ENCODE measurements around the gene CDH23.

The CDH23 gene

DNA sequence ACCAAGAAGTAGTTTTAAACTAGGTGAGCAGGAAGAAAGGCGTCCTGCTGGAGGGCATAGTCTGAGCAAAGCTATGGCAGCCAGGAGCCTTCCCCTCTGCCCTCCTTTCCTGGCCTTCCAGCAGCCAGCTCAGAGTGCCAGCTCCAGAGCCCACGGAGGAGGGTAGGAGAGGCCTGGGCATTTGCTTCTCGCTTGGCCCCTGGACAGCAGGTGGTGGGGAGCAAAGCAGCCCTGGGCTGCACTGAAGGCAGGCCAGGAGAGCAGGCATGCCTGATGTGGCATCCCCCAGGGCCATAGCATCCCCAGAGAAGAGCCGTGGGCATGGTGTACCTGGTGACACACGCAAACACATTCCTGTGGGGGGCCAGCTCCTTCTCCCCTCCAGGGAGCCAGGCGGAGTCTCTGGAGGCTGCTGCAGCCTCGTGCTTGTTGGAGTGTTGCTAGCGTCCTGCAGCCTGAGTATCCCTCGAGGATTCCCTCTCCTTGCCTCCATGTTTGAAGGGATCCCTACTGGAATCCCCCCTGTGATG lies 43.9 kb downstream of the CDH23 start:
- no peak for DNase-seq (ENCODE audit: low read depth in 2 of 2)

GRCh38 chr10:71442000-71442399 lies 45.3 kb downstream of the CDH23 start:
- no peak for DNase-seq (ENCODE audit: low read depth in 2 of 2)

DNA sequence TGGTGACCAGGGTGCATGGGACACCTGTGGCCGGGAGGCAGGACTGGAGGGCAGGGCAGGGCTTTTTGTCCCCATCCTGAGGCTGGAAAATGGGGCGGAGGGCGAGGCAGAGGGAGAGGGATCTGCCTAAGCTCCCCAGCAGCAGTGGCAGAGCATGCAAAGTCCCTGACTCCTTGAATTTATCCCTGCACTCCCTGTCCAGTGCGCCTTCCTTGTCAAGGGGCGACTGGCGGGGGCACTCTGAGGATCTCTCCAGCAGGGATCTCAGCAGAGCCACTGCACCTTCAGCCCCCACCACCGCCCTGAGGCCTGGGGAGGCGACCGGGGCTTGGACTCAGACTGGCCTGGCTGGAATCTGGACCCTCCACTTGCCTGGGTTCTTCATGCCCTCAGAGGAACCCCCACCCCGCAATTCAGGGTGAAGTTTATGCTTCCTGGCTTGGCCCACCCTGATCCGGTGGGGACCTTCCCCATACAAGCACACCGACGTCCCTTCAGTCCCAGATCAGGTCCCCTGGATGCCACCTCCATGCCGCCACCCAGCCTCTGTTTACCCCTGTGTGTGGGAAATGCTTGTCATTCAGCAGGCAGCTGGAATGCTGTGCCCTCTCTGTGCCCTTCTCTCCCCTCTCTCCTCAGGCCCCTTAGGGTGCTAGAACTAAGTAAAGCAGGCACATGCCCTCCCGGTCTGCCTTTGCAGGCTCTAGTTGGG lies 46.3 kb downstream of the CDH23 start:
- no peak for DNase-seq (ENCODE audit: low read depth in 2 of 2)

- no peak for DNase-seq (ENCODE audit: low read depth in 2 of 2)
These were observed 47.0 kb downstream of the CDH23 start for GRCh38 chr10:71443676-71444075.

DNA sequence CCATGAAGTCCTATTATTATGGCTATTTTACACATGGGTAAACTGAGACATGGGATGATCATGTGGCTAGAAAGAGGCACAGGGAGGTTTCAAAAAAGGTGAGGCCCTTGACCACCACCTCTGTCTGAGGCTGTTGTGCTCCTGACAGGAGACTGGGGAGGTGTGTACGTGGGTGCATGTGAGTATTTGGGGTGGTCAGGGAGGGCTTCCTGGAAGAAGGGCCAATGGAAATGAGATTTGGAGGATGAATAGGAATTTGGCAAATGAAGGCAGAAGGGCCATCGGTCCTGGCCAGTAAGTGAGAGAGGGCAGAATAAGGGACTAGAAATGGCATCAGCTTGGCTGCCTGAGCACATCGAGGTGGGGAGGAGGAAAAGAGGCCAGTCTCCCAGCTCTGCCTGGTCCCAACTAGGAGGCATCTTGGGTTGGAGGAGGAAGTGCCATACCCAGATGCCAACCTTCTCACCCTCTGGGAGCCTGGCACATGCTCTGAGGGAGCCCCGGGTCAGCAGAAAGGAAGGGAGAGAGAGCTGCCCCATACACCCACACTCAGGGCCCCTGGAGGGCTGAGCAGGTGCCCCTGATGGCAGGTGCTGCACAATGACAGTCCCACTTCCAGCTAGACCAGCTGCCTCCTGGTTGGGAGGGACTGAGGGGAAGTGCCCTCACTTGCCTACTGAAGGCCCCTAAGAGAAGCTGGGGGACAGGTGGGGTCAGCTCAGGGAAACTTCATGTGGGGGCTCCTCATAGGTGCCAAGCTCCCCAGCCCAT lies 47.7 kb downstream of the CDH23 start:
- no peak for DNase-seq (ENCODE audit: low read depth in 2 of 2)

DNA sequence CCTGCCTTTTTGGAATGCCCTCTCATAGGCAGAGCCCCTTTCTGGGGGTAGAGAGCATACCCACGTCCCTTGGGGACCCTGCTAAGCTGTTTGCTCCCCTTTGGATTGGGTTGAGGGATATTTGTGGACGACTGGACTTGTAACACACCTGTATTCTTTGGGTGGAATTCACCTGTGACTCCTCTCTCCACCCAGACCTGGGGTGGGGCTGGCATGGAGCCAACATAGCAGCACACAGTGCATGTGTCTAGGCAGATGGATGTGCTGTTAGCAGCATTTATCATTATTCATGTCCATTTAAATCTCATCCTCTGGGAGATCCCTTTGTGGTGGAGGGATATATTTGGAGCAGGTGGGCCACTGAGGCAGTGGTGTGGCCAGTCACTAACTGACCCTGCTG lies 51.0 kb downstream of the CDH23 start:
- DNase-seq (ENCODE audit: low read depth in 2 of 2) = no peak

- DNase-seq (ENCODE audit: low read depth in 2 of 2) = no peak
These were observed 51.4 kb downstream of the CDH23 start for GRCh38 chr10:71448146-71448545.

- no peak for DNase-seq (ENCODE audit: low read depth in 2 of 2)
These were observed 52.3 kb downstream of the CDH23 start for GRCh38 chr10:71449026-71449425.

GRCh38 chr10:71451754-71452153 lies 55.0 kb downstream of the CDH23 start:
- no peak for DNase-seq (ENCODE audit: low read depth in 2 of 2)

- DNase-seq (ENCODE audit: low read depth in 2 of 2) = no peak
These were observed 56.5 kb downstream of the CDH23 start for GRCh38 chr10:71453186-71453585.

- no peak for DNase-seq (ENCODE audit: low read depth in 2 of 2)
These were observed 57.6 kb downstream of the CDH23 start for GRCh38 chr10:71454347-71454746.

- DNase-seq (ENCODE audit: low read depth in 2 of 2) = no peak
These were observed 58.3 kb downstream of the CDH23 start for GRCh38 chr10:71455035-71455434.

GRCh38 chr10:71456631-71457030 lies 59.9 kb downstream of the CDH23 start:
- no peak for DNase-seq (ENCODE audit: low read depth in 2 of 2)

DNA sequence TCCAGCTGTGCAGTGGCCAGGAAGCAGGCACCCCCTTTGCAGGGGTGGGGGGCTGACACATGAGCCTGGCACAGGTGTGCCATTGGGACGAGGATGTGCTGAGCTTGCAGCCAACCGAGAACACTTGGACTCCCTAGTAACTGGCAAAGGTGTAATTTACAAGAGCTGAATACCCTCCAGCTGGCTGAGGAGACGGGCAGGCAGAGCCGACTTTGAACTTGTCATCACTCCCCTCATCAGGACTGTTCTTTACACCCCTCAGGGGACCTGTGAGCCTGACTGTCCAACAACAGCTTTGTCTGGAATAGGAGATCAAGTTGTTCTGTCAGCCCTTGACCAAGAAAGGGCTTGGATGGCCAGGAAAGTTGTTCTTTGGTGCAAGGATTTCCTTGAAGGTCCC lies 61.2 kb downstream of the CDH23 start:
- no peak for DNase-seq (ENCODE audit: low read depth in 2 of 2)

DNA sequence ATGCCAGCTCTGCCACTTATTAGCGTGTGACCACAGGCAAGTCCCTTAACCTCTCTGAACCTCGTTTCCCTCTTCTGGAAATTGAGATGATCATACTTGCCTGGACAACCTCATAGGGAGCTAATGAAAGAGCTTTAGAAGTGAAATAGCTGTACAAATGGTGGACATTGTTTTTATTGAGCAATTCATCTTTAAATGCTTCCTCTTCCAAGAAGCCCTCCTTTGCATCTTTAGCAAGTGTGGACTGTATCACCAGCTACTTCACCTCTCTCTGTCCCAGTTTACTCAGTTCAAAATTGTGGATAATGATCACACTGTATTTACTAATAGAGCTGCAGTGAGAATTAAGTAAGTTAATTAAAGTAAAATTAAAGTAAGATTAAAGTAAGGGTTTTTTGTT lies 61.7 kb downstream of the CDH23 start:
- DNase-seq (ENCODE audit: low read depth in 2 of 2) = no peak

- DNase-seq (ENCODE audit: low read depth in 2 of 2) = no peak
These were observed 62.8 kb downstream of the CDH23 start for GRCh38 chr10:71459513-71459912.

DNA sequence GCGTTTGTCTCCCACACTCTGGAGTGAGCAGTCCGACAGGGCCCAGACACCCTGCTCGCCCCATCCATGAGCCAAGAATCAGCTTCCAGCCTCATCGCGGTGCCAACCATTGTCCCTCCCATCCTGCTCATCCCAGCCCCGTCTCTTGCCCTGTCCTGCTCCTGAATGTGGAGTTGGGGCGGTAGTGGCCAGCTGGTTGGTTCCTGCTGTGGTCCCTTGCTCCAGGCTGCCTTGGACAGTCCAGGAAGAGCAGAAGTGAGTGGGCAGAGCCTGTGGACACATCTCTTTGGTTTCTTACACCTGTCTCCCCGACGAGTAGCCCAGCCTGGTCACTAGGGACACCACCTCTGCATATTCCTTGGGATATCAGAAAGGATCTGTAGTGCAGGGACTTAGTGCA lies 63.9 kb downstream of the CDH23 start:
- no peak for DNase-seq (ENCODE audit: low read depth in 2 of 2)

- no peak for DNase-seq (ENCODE audit: low read depth in 2 of 2)
These were observed 64.7 kb downstream of the CDH23 start for GRCh38 chr10:71461457-71461856.

DNA sequence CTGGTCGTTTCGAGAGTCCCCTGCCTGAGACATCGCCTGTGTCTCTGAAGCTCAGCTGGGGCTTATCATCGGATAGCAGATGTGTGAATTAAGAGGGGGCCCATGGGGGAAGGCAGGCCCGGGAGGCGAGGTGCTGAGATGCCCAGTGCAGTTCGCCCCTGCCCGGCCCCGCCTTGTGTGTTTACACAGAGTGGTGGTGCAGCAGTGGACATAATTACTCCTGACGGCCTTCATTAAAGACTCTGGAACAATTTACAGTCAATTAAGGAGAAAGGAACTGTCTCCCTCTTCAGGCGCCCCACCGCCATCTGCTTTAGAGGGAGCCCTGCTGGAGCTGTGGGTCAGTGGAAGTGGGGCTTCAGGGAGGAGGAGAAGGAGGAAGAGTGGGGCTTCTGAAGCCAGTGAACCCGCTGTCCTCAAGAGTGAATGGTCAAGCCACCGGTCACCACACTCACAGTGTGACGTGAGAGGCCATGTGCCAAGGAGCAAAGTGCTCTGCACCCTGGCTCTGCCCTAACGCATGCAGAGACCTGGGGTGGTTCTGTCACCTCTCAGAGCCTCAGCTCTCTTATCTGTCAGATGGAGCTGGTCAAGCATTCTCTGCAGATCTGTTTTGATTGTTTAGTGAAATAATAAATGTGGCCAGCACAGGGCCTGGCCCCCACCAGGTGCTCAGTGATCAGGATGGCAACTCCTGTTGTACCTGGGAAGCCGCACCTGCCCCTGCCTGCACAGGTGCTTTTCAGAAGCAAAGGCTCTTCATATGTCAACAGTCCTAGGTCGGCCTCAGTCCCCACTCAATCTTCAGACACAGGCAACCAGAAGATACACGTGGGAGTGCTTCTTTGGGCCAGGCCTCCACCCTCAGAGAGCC lies 65.6 kb downstream of the CDH23 start:
- DNase-seq (ENCODE audit: low read depth in 2 of 2) = no peak

DNA sequence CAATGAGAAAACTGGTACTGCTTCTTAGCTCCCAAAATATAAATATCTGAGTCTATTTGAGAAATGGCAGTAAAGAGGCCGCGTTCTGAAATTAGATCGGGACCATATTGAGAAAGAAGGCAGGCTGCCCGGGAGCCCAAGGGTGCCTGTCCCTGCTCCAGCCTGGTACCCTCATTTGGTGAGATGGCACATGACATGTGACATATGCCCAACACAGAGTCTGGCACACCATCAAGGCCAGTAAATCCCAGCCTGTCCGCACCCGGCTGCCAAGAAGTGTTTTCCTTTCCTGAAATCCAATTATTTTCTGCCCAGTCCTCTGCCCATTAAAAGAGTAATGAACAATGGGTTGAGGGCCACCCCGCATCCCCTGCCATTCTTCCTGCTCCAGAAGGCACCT lies 66.4 kb downstream of the CDH23 start:
- DNase-seq (ENCODE audit: low read depth in 2 of 2) = no peak

GRCh38 chr10:71465551-71466252 lies 69.0 kb downstream of the CDH23 start:
- no peak for DNase-seq (ENCODE audit: low read depth in 2 of 2)

DNA sequence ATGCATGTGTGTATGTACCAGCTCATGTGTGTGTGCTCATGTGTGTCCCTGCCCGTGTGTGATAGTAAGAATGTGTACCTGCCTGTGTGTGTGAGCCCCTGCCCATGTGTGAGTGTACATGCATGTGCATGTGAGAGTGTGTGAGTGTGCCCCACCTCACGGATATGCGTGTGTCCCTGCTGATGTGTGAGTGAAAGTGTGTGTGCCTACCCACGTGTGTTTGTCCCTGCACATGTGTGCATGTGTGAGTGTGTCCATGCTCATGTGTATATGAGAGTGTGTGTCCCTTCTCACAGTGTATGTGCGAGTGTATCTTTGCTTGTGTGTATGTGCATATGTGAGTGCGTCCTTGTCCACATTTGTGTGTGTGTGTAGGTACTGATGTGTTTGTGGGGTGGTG lies 69.6 kb downstream of the CDH23 start:
- DNase-seq (ENCODE audit: low read depth in 2 of 2) = no peak
